ENCODE measurements around the gene SYNDIG1.

DNA sequence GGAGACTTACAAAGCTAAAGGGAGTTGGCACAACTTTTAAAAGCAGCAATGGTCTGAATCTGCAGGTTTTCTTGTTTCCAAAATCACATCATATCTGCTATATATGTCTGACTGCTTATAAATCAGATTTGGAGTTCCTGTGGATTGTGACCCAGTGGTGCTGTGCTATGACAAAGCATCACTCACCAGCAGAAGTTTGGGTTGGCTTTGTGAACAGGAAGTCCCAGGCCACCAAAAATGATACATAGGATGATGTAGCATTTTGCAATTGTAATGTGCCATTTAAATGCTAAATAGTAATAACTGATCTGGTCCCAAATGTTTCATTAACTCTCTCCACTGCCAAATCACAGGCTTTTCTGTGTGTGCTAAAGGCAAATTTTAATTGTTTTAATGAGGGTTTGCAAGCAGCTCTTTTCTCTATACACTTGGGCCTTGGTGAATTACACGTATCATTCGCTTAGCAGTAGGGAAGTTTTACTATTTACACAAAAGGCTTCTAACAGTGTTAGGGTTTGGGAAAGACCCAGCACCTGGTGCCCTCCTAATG is 60.8 kb downstream of the SYNDIG1 start:
- TF ChIP-seq, protein P1, sequence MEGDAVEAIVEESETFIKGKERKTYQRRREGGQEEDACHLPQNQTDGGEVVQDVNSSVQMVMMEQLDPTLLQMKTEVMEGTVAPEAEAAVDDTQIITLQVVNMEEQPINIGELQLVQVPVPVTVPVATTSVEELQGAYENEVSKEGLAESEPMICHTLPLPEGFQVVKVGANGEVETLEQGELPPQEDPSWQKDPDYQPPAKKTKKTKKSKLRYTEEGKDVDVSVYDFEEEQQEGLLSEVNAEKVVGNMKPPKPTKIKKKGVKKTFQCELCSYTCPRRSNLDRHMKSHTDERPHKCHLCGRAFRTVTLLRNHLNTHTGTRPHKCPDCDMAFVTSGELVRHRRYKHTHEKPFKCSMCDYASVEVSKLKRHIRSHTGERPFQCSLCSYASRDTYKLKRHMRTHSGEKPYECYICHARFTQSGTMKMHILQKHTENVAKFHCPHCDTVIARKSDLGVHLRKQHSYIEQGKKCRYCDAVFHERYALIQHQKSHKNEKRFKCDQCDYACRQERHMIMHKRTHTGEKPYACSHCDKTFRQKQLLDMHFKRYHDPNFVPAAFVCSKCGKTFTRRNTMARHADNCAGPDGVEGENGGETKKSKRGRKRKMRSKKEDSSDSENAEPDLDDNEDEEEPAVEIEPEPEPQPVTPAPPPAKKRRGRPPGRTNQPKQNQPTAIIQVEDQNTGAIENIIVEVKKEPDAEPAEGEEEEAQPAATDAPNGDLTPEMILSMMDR (conservative IDR thresholded peaks at IDR 0.05; ENCODE audit: low read depth, low read length) = no peak
- no peak for TF ChIP-seq EZH2 (IDR thresholded peaks at IDR 0.05; ENCODE audit: borderline replicate concordance, low read depth, low read length, poor library complexity, severe bottlenecking)

Measured in A673 (cell line).